PC-3 (cell line): ENCODE data around the gene TMEM51.

Experiments used
- CTCF ChIP-seq: fragments of 300-600 bp; sonication (generic); conservative IDR thresholded peaks from 2 replicates; pipeline ENCODE4 v1.5.1; 2017; ENCODE audit warnings: antibody characterized with exemption, low read depth, mild to moderate bottlenecking, low read length
- EZH2 ChIP-seq: fragments of 300-600 bp; sonication (generic); IDR thresholded peaks from one replicate; pipeline ENCODE4 v1.6.1; 2017; ENCODE audit warnings: antibody characterized with exemption, mild to moderate bottlenecking, low read length; ENCODE audit not compliant: unreplicated experiment

- no peak for TF ChIP-seq CTCF
- no peak for TF ChIP-seq EZH2
These were observed 6.6 kb upstream of the TMEM51 start for GRCh38 chr1:15146971-15147376.
